IgD-negative memory B cell (primary cell): ENCODE results near the gene CLEC1B. TPM values are rescaled to one million over a fixed set of nuclear protein-coding genes. Genes with fewer than 3 reads are reported as not detected.
"Not testable (repeated sequence)": the region's sequence is repeated elsewhere in the genome, so short reads cannot be mapped to it uniquely, and the experiment has no call there.

Experiments
- H3K27ac Mint-ChIP-seq, 3 donors: one replicate each; pipeline ENCODE4 v1.8.0; 2020 to 2022; ENCODE audit warnings: mild to moderate bottlenecking in 3 of 3, mixed read lengths in 3 of 3, moderate library complexity in 1 of 3
- H3K27me3 Mint-ChIP-seq: one replicate; pipeline ENCODE4 v1.8.0; 2021; ENCODE audit warnings: mixed read lengths
- H3K36me3 Mint-ChIP-seq: one replicate; pipeline ENCODE4 v1.8.0; 2020; ENCODE audit warnings: mild to moderate bottlenecking, mixed read lengths
- H3K4me1 Mint-ChIP-seq, 3 donors: one replicate each; pipeline ENCODE4 v1.8.0; 2020 to 2022; ENCODE audit warnings: mixed read lengths in 3 of 3, mild to moderate bottlenecking in 1 of 3
- H3K4me3 Mint-ChIP-seq, 4 donors: one replicate each; pipeline ENCODE4 v1.8.0; 2020 to 2022; ENCODE audit warnings: mild to moderate bottlenecking in 4 of 4, mixed read lengths in 4 of 4, moderate library complexity in 3 of 4
- H3K9me3 Mint-ChIP-seq, 3 donors: one replicate each; pipeline ENCODE4 v1.8.0; 2020 to 2021; ENCODE audit warnings: mixed read lengths in 3 of 3, mild to moderate bottlenecking in 1 of 3
- polyA plus RNA-seq: library from polyadenylated mRNA; unstranded; fragments of 300-500 nt; fragmentation: Illumina TruSeq; gene quantifications from one replicate; pipeline ENCODE4 v1.2.3, GENCODE V29; 2021

CLEC1B gene
- polyA plus RNA-seq = not detected

- Mint-ChIP-seq H3K9me3 (no peaks in the 10 kb centered on the region), H3K36me3 (no peaks in the 10 kb centered on the region), H3K4me3 (no peak within 1 kb of the TSS), H3K27me3 (peaks cover 8% of the 10 kb centered on the region), H3K27ac (no peak within 1 kb of the TSS), H3K4me1 (no peaks in the 10 kb centered on the region)
Observed at GRCh38 chr12:9999016-9999415, at the start of gene CLEC1B. Gene CLEC1B, minus strand, starts transcription at chr12:9999121. Its CDS starts 21 bp downstream, at chr12:9999100.

GRCh38 chr12:10048526-10048925, 49.6 kb upstream of the CLEC1B start:
- H3K36me3 Mint-ChIP-seq = peaks cover 1% of the 10 kb centered on the region
- H3K4me3 Mint-ChIP-seq = no peak overlapping the region
- H3K4me1 Mint-ChIP-seq = peaks cover 3 to 7% (median 7%) of the 10 kb centered on the region in 3 donors
- peaks cover 28% of the 10 kb centered on the region for H3K27me3 Mint-ChIP-seq
- H3K27ac Mint-ChIP-seq = no peak overlapping the region
- H3K9me3 Mint-ChIP-seq = peaks cover 0 to 4% (median 3%) of the 10 kb centered on the region in 3 donors

- H3K4me3 Mint-ChIP-seq = no peak overlapping the region
- H3K27ac Mint-ChIP-seq = no peak overlapping the region
- H3K9me3 Mint-ChIP-seq = no peaks in the 10 kb centered on the region
- H3K4me1 Mint-ChIP-seq = no peaks in the 10 kb centered on the region
- no peaks in the 10 kb centered on the region for H3K36me3 Mint-ChIP-seq
- H3K27me3 Mint-ChIP-seq = peaks cover 27% of the 10 kb centered on the region
Observed at GRCh38 chr12:10042167-10042566, 43.2 kb upstream of the CLEC1B start.

- Mint-ChIP-seq H3K27ac (no peak overlapping the region), H3K36me3 (no peaks in the 10 kb centered on the region), H3K4me1 (peaks cover 0 to 2% (median 0%) of the 10 kb centered on the region in 3 donors), H3K4me3 (no peak overlapping the region), H3K27me3 (peaks cover 10% of the 10 kb centered on the region), H3K9me3 (no peaks in the 10 kb centered on the region)
Observed at GRCh38 chr12:10033783-10034545, 35.0 kb upstream of the CLEC1B start.

DNA sequence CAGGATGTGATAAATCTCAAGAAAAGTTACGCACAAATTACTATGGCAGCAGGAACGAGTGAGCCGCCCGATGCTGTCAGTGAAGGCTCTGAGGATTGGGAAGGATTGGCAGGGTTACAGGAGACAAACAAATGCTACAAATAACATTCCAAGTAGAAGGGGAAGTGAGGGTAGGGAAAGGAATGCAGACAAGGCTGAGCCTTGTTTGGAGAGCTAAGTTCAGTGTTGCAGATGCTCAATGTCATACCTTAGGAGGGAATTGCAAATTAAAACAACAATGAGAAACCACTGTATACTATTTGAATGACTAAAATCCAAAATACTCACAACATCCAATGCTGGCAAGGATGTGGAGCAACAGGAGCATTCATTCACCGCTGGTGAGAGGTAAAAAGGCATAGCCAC, 32.9 kb upstream of the CLEC1B start:
- Mint-ChIP-seq H3K27ac (no peak overlapping the region), H3K27me3 (peaks cover 8% of the 10 kb centered on the region), H3K4me3 (no peak overlapping the region), H3K9me3 (peaks cover 0 to under 1% (median 0%) of the 10 kb centered on the region in 3 donors), H3K4me1 (peaks cover 0 to 2% (median 0%) of the 10 kb centered on the region in 3 donors), H3K36me3 (no peaks in the 10 kb centered on the region)

GRCh38 chr12:10031321-10031720, 32.4 kb upstream of the CLEC1B start:
- Mint-ChIP-seq H3K4me3 (no peak overlapping the region), H3K4me1 (peaks cover 0 to 2% (median 0%) of the 10 kb centered on the region in 3 donors), H3K27ac (no peak overlapping the region), H3K9me3 (peaks cover 0 to 2% (median 0%) of the 10 kb centered on the region in 3 donors), H3K36me3 (no peaks in the 10 kb centered on the region), H3K27me3 (peaks cover 6% of the 10 kb centered on the region)

GRCh38 chr12:10030446-10030845, 31.5 kb upstream of the CLEC1B start, which contains the start of gene CLEC9A:
Gene CLEC9A, plus strand, starts transcription at chr12:10030682. Its CDS starts 22,006 bp downstream, at chr12:10052688.
- Mint-ChIP-seq H3K4me3 (no peak within 1 kb of the TSS), H3K27me3 (peaks cover 7% of the 10 kb centered on the region), H3K9me3 (peaks cover 0 to 2% (median 0%) of the 10 kb centered on the region in 3 donors), H3K27ac (no peak within 1 kb of the TSS), H3K36me3 (no peaks in the 10 kb centered on the region), H3K4me1 (peaks cover 0 to 2% (median 0%) of the 10 kb centered on the region in 3 donors)

GRCh38 chr12:10027721-10028120, 28.8 kb upstream of the CLEC1B start:
- peaks cover 0 to 2% (median 0%) of the 10 kb centered on the region in 3 donors for H3K9me3 Mint-ChIP-seq
- H3K27me3 Mint-ChIP-seq = peaks cover 4% of the 10 kb centered on the region
- H3K4me1 Mint-ChIP-seq = peaks cover 0 to 2% (median 0%) of the 10 kb centered on the region in 3 donors
- H3K36me3 Mint-ChIP-seq = no peaks in the 10 kb centered on the region
- H3K27ac Mint-ChIP-seq = no peak overlapping the region
- H3K4me3 Mint-ChIP-seq = no peak overlapping the region

GRCh38 chr12:10027311-10027710, 28.4 kb upstream of the CLEC1B start:
- H3K36me3 Mint-ChIP-seq = no peaks in the 10 kb centered on the region

GRCh38 chr12:10026666-10027065, 27.7 kb upstream of the CLEC1B start:
- H3K27me3 Mint-ChIP-seq, H3K9me3 Mint-ChIP-seq, H3K4me1 Mint-ChIP-seq, H3K36me3 Mint-ChIP-seq, H3K27ac Mint-ChIP-seq, H3K4me3 Mint-ChIP-seq: not testable (repeated sequence)

More at GRCh38 chr12:10027311-10027710, 28.4 kb upstream of the CLEC1B start:
- H3K27me3 Mint-ChIP-seq = peaks cover 4% of the 10 kb centered on the region
- H3K27ac Mint-ChIP-seq = no peak overlapping the region
- H3K9me3 Mint-ChIP-seq = peaks cover 0 to 2% (median 0%) of the 10 kb centered on the region in 3 donors
- peaks cover 0 to 2% (median 0%) of the 10 kb centered on the region in 3 donors for H3K4me1 Mint-ChIP-seq
- H3K4me3 Mint-ChIP-seq = no peak overlapping the region

DNA sequence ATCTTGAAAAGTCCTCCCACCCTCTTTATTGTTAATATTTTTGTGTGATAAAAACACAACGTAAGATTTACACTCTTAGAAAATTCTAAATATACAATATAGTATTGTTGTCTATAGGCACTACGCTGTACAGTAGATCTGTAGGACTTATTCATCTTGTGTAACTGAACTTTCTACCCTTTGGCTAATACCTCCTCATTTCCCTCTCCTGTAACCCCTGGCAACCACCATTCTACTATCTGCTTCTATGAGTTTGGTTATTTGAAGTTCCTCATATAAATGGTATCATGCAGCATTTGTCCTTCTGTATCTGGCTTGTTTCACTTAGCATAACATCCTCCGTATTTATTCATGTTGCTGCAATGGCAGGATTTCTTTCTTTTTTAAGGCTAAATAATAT, 26.3 kb upstream of the CLEC1B start:
- H3K36me3 Mint-ChIP-seq = no peaks in the 10 kb centered on the region
- no peak overlapping the region for H3K4me3 Mint-ChIP-seq
- peaks cover 4% of the 10 kb centered on the region for H3K27me3 Mint-ChIP-seq
- no peak overlapping the region for H3K27ac Mint-ChIP-seq
- H3K9me3 Mint-ChIP-seq = peaks cover 0 to 2% (median 0%) of the 10 kb centered on the region in 3 donors
- H3K4me1 Mint-ChIP-seq = peaks cover 0 to 2% (median 0%) of the 10 kb centered on the region in 3 donors

DNA sequence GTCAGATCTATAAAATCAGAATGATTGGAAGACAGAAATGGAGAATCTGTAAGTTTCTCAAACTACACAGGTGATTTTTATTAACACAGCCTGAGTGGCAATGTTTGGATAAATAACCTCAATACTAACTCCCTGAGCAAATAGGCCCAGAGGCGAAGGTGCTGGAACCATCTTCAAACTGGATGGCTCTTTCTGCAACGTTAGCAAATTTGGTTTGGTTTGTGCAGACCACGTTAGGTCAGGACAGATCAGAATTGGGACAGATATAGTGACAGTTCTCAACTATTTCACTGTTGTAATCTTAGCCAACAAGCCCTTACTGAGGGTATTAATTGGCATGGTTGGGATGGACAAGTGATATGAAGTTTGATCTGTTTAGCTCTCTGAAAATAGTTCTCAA, 22.4 kb upstream of the CLEC1B start:
- Mint-ChIP-seq H3K27me3 (peaks cover 7% of the 10 kb centered on the region), H3K36me3 (no peaks in the 10 kb centered on the region), H3K4me3 (no peak overlapping the region), H3K4me1 (no peaks in the 10 kb centered on the region), H3K27ac (no peak overlapping the region), H3K9me3 (no peaks in the 10 kb centered on the region)

DNA sequence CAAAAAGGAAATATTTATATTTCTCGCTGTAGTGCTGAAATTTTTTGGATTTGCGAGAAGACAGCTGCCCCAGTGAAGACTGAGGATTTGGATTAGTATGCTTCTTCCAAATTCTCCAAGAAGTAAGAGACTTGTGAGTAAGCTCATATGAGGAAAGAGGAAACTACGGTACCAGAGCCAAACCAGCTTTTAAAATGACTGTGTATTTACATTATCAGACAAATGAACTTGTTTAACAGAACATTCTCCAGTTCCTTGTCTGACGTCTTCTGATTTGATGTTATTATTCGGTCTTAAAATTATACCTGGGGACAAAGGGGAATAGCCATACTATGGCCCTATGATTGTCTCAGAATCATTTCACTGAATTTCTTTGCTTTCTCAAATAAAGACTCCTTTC, 19.5 kb upstream of the CLEC1B start:
- Mint-ChIP-seq H3K9me3 (no peaks in the 10 kb centered on the region), H3K27ac (no peak overlapping the region), H3K36me3 (no peaks in the 10 kb centered on the region), H3K4me3 (no peak overlapping the region), H3K27me3 (peaks cover 3% of the 10 kb centered on the region), H3K4me1 (no peaks in the 10 kb centered on the region)

DNA sequence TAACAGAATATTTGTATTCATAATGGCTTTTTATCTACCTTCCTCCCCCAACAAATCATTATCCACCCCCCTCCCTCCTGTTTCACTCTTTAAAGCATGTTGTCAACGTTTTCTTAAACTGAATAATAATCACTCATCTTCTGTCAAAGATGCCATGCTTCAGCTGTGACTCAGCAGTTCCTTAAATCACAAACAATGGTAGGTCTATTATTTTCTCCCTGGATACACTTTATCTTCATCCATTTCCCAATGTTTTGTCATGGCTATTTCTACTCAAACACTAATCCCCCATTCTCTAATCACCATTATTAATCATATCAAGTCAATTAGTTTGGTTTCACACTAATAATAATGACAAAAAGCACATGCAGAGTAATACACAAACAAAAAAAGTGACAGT, 18.0 kb upstream of the CLEC1B start:
- Mint-ChIP-seq H3K27me3 (peaks cover 4% of the 10 kb centered on the region), H3K4me3 (no peak overlapping the region), H3K4me1 (no peaks in the 10 kb centered on the region), H3K9me3 (no peaks in the 10 kb centered on the region), H3K36me3 (no peaks in the 10 kb centered on the region), H3K27ac (no peak overlapping the region)

DNA sequence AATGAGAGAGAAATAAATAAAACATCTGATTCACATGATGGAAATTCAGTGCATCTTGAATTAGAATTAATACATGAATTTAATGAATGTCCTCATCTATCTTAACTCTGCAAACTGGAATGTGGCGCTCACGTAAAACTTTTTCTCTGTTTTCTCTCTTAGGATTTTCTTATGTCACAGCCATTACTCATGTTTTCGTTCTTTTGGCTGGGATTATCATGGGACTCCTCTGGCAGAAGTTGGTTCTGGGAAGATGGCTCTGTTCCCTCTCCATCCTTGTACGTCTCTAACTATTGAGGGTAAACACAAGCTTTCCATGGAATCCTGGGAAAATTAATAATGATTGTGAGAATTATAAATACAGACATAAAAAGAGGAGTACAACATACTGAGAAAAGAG, 16.5 kb upstream of the CLEC1B start:
- Mint-ChIP-seq H3K27ac (no peak overlapping the region), H3K27me3 (peaks cover 4% of the 10 kb centered on the region), H3K36me3 (no peaks in the 10 kb centered on the region), H3K4me3 (no peak overlapping the region), H3K9me3 (no peaks in the 10 kb centered on the region), H3K4me1 (no peaks in the 10 kb centered on the region)
